SK-N-SH (cell line): Measurements from ENCODE around the gene MEX3A. TPM values are rescaled to one million over a fixed set of nuclear protein-coding genes. Genes with fewer than 3 reads are reported as not detected.
A peak's percentile ranks its signal among the peaks of the same experiment; 100 is the strongest.

ENCODE experiments used
- CTCF ChIA-PET: fragments of 300-600, 350-600 bp; formaldehyde crosslinking; extraction: SDS; loops from one replicate; lab custom pipeline; 2021; lab: Yijun Ruan, JAX
- POLR2A ChIA-PET: fragments of 350-600 bp; sonication (Branson Sonifier 250); formaldehyde crosslinking; extraction: SDS; loops from one replicate; lab custom pipeline; 2020; ENCODE audit warnings: antibody characterized with exemption, inconsistent platforms; lab: Yijun Ruan, JAX
- DNase-seq: peaks from one replicate; pipeline ENCODE4 v3.0.0; 2012
- H2AFZ ChIP-seq: fragments of 200-600 bp; sonication (generic); 2 replicates; pipeline ENCODE4 v1.8.1; 2016; ENCODE audit warnings: antibody characterized with exemption, mild to moderate bottlenecking, low read depth
- H3F3A ChIP-seq: fragments of 200-600 bp; sonication (generic); replicated peaks from 2 replicates; pipeline ENCODE3; 2016; ENCODE audit warnings: antibody characterized with exemption, mild to moderate bottlenecking; ENCODE audit not compliant: insufficient read depth
- H3K27ac ChIP-seq, 2 experiments: fragments of 200-500 bp in 1 of 2; fragments of 200-600 bp in 1 of 2; sonication (Bioruptor generic) in 1 of 2; sonication (generic), shearing (Covaris generic) in 1 of 2; 2 replicates each; pipeline versions ENCODE4 v1.5.1 to v1.6.1; 2014 to 2016; ENCODE audit warnings: low read depth in 2 of 2, inconsistent platforms in 1 of 2, low read length in 1 of 2, mild to moderate bottlenecking in 1 of 2, mixed read lengths in 1 of 2
- H3K27me3 ChIP-seq: fragments of 200-600 bp; sonication (generic), shearing (Covaris generic); 2 replicates; pipeline ENCODE4 v1.6.1; 2016; ENCODE audit warnings: mixed run types; ENCODE audit not compliant: insufficient read depth
- H3K36me3 ChIP-seq, 2 experiments: fragments of 200-500 bp in 1 of 2; fragments of 200-600 bp in 1 of 2; sonication (Bioruptor generic) in 1 of 2; sonication (generic) in 1 of 2; replicated peaks in 1 of 2; 2 replicates each; pipeline versions ENCODE3 to v1.5.1; 2014 to 2016; ENCODE audit warnings: low read length in 1 of 2, mild to moderate bottlenecking in 1 of 2; ENCODE audit not compliant: insufficient read depth in 2 of 2, control insufficient read depth in 1 of 2
- H3K4me1 ChIP-seq, 2 experiments: fragments of 200-500 bp in 1 of 2; fragments of 200-600 bp in 1 of 2; sonication (Bioruptor generic) in 1 of 2; sonication (generic), shearing (Covaris generic) in 1 of 2; 2 replicates each; pipeline versions ENCODE4 v1.5.1 to v1.6.1; 2014 to 2016; ENCODE audit warnings: low read depth in 1 of 2, low read length in 1 of 2, mixed run types in 1 of 2; ENCODE audit not compliant: insufficient read depth in 2 of 2, control insufficient read depth in 1 of 2
- H3K4me2 ChIP-seq: fragments of 200-600 bp; sonication (generic), shearing (Covaris generic); 2 replicates; pipeline ENCODE4 v1.6.1; 2017; ENCODE audit warnings: mixed run types
- H3K4me3 ChIP-seq, 2 experiments: fragments of 200-500 bp in 1 of 2; fragments of 200-600 bp in 1 of 2; sonication (Bioruptor generic) in 1 of 2; sonication (generic), shearing (Covaris generic) in 1 of 2; 2 replicates each; pipeline versions ENCODE4 v1.5.1 to v1.8.1; 2014 to 2016; ENCODE audit warnings: low read depth in 2 of 2, inconsistent platforms in 1 of 2, low read length in 1 of 2, mild to moderate bottlenecking in 1 of 2, mixed read lengths in 1 of 2, moderate library complexity in 1 of 2
- H3K79me2 ChIP-seq: fragments of 200-600 bp; sonication (generic); 2 replicates; pipeline ENCODE4 v1.8.1; 2017; ENCODE audit warnings: mild to moderate bottlenecking; ENCODE audit not compliant: insufficient read depth
- H3K9ac ChIP-seq: fragments of 200-600 bp; sonication (generic); 2 replicates; pipeline ENCODE4 v1.6.1; 2017; ENCODE audit warnings: mixed run types
- H3K9me2 ChIP-seq: fragments of 200-600 bp; sonication (generic); 2 replicates; pipeline ENCODE4 v1.6.1; 2017; ENCODE audit warnings: mixed run types
- H3K9me3 ChIP-seq: fragments of 200-600 bp; sonication (generic); 2 replicates; pipeline ENCODE4 v1.6.1; 2017; ENCODE audit warnings: mixed run types, mild to moderate bottlenecking, moderate library complexity
- H4K20me1 ChIP-seq: fragments of 200-600 bp; sonication (generic); 2 replicates; pipeline ENCODE4 v1.6.1; 2017; ENCODE audit warnings: mild to moderate bottlenecking, mixed run types; ENCODE audit not compliant: insufficient read depth
- ELF1 ChIP-seq: IDR thresholded peaks from 2 replicates; pipeline ENCODE4 v1.4.0; 2012
- FOSL2 ChIP-seq: IDR thresholded peaks from 2 replicates; pipeline ENCODE4 v1.4.0; 2012; ENCODE audit warnings: low read depth, mild to moderate bottlenecking, moderate library complexity, borderline replicate concordance
- FOXJ3 ChIP-seq: sonication (generic); formaldehyde crosslinking; IDR thresholded peaks from 2 replicates; pipeline ENCODE4 v1.5.1; 2020; ENCODE audit warnings: mild to moderate bottlenecking, missing genetic modification reagents
- FOXM1 ChIP-seq: IDR thresholded peaks from 2 replicates; pipeline ENCODE4 v1.4.0; 2012; ENCODE audit warnings: low read depth, mild to moderate bottlenecking
- MXI1 ChIP-seq: IDR thresholded peaks from 2 replicates; pipeline ENCODE4 v1.6.1; 2012; ENCODE audit warnings: mild to moderate bottlenecking, low read depth, low read length, improper control_type of control experiment
- RAD21 ChIP-seq: IDR thresholded peaks from 2 replicates; pipeline ENCODE4 v1.6.1; 2012; ENCODE audit warnings: mild to moderate bottlenecking, low read length
- RCOR1 ChIP-seq: fragments of 150-350 bp; IDR thresholded peaks from 2 replicates; pipeline ENCODE4 v1.6.1; 2017; ENCODE audit warnings: antibody characterized with exemption, low read length
- RXRA ChIP-seq: IDR thresholded peaks from 2 replicates; pipeline ENCODE4 v1.4.0; 2012; ENCODE audit warnings: low read depth, mild to moderate bottlenecking, borderline replicate concordance
- SIN3A ChIP-seq: IDR thresholded peaks from 2 replicates; pipeline ENCODE4 v1.6.1; 2012; ENCODE audit warnings: low read depth, mild to moderate bottlenecking, low read length, moderate library complexity, borderline replicate concordance
- SMC3 ChIP-seq: IDR thresholded peaks from 2 replicates; pipeline ENCODE4 v1.6.1; 2012; ENCODE audit warnings: low read depth, low read length, improper control_type of control experiment
- WGBS: methylation state at CpG from one replicate; pipeline ENCODE4 v1.1.6; 2017; ENCODE audit warnings: low lambda C conversion rate; 5-methylcytosine and 5-hydroxymethylcytosine counted together
- polyA plus RNA-seq, 3 experiments: library from polyadenylated mRNA; depleted of rRNA; stranded (reverse); fragments of >200 nt; gene quantifications; 2 replicates each; pipeline ENCODE4 v1.2.3, GENCODE V29; 2012
- TF ChIP-seq, protein P1 (sequence below): fragments of 150-350 bp; IDR thresholded peaks from 2 replicates; pipeline ENCODE4 v1.6.1; 2017; ENCODE audit warnings: antibody characterized with exemption, low read length, low read depth, borderline replicate concordance
- TF ChIP-seq, protein P2 (sequence below): IDR thresholded peaks from 2 replicates; pipeline ENCODE4; 2012

MEX3A gene
- polyA plus RNA-seq, 1 of the 3 experiments (the other 2 are of a cell fraction): 16.2 TPM

DNA sequence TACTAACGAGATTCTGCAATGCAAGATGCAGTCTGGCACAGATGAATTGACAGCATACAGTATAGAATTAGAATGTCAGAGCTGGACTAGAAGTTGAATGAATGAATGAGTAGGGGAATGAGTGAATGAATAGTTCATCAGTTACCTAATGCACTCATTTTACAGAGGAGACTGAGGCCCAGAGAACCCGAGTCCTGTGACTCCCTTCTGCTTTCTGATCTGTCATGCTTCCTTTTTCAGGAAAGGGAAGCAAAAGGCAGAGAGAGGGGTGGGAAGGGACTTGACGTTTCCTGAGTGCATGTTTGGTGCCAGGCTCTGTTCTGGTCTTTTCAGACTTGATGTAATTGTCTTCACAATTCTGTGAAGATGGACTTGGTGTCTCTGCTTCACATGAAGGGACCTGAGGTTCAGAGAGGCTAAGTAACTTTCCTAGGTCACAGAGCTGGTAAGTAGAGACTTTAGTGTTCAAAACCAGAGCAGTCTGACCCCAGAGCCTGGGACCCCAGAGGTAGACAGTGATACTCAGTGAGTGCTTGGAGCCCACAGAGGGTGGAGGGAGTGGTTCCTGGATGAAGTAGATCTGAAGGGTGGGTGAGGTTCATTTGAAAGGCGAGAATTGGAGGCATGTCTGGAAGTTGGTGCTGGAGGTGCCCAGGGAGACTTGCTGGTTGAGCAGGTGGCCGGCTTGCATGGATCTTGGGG lies 8.0 kb upstream of the MEX3A start:
- H3K27ac ChIP-seq: no peak overlapping the region
- H3F3A ChIP-seq: peaks cover 15% of the 10 kb centered on the region
- peaks cover 0 to 6% of the 10 kb centered on the region in 2 experiments for H3K36me3 ChIP-seq
- ChIA-PET POLR2A (no interaction called here), CTCF (interaction anchor here (0.7 to 29.6 kb wide), 15 partner anchors 9 to 296 kb away, joined by 3 to 1559 read pairs (median 3); partner anchors contain the start of gene LMNA)
- no peaks in the 10 kb centered on the region for H3K9me2 ChIP-seq
- H3K79me2 ChIP-seq: peaks cover 41% of the 10 kb centered on the region
- H3K27me3 ChIP-seq: no peaks in the 10 kb centered on the region
- DNase-seq: no peak
- TF ChIP-seq RXRA (no peak), FOSL2 (no peak), RCOR1 (no peak), FOXJ3 (CRISPR knock-in tag) (no peak), ELF1 (no peak), SIN3A (no peak), MXI1 (no peak), SMC3 (no peak)
- TF ChIP-seq, protein P1, sequence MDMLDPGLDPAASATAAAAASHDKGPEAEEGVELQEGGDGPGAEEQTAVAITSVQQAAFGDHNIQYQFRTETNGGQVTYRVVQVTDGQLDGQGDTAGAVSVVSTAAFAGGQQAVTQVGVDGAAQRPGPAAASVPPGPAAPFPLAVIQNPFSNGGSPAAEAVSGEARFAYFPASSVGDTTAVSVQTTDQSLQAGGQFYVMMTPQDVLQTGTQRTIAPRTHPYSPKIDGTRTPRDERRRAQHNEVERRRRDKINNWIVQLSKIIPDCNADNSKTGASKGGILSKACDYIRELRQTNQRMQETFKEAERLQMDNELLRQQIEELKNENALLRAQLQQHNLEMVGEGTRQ: no peak
- H2AFZ ChIP-seq: no peak overlapping the region
- H3K9ac ChIP-seq: no peak overlapping the region
- no peak overlapping the region; the same call in 1 of the 2 replicates for H3K4me2 ChIP-seq
- no peaks in the 10 kb centered on the region for H3K9me3 ChIP-seq
- 34% methylated on average over 5 of the region's 5 CpGs for WGBS
- H3K4me3 ChIP-seq: peak overlapping the region in 1 of 2 experiments; percentile 27; a peak in 1 of 4 replicates
- peaks cover 0 to 4% of the 10 kb centered on the region in 2 experiments; a peak in 2 of 4 replicates for H3K4me1 ChIP-seq
- H4K20me1 ChIP-seq: peaks cover 6% of the 10 kb centered on the region; the same call in 1 of the 2 replicates

DNA sequence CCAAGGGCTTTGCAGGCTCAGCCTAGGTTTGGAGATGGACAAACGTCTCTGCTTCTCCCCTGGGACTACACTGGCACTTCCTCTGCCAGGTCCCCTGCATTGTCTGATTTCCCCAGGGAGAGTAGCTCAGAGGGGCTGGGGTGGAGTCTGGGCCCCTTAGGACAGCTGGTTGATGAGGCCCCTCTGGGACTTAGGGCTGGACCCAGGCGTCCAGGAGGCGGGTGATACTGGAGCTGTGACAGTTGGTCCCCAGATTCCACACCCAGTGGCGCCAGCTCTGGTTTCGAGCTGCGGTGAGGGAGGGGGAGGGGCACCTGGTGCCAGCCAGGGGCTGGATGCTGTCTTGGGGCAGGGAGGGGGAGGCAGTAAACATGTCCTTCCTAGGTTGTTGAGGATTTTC lies 7.4 kb upstream of the MEX3A start:
- ChIA-PET POLR2A (no interaction called here), CTCF (interaction anchor here (0.7 to 29.6 kb wide), 11 partner anchors 10 to 162 kb away, joined by 3 to 1559 read pairs (median 4); partner anchors contain the start of gene LMNA)
- no peak for TF ChIP-seq RAD21
- TF ChIP-seq, protein P2, sequence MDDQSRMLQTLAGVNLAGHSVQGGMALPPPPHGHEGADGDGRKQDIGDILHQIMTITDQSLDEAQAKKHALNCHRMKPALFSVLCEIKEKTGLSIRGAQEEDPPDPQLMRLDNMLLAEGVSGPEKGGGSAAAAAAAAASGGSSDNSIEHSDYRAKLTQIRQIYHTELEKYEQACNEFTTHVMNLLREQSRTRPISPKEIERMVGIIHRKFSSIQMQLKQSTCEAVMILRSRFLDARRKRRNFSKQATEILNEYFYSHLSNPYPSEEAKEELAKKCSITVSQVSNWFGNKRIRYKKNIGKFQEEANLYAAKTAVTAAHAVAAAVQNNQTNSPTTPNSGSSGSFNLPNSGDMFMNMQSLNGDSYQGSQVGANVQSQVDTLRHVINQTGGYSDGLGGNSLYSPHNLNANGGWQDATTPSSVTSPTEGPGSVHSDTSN: no peak
- TF ChIP-seq FOXM1: no peak
- H3K4me2 ChIP-seq: no peak overlapping the region
- no peaks in the 10 kb centered on the region for H3K9me2 ChIP-seq
- WGBS: 75% methylated on average over 4 of the region's 6 CpGs
- no peaks in the 10 kb centered on the region for H3K9me3 ChIP-seq
- H3K36me3 ChIP-seq: peaks cover 0 to 6% of the 10 kb centered on the region in 2 experiments
- H3K4me3 ChIP-seq: no peak overlapping the region
- H4K20me1 ChIP-seq: peaks cover 6% of the 10 kb centered on the region; the same call in 1 of the 2 replicates
- peaks cover 4% of the 10 kb centered on the region in 2 experiments; a peak in 2 of 4 replicates for H3K4me1 ChIP-seq
- peaks cover 15% of the 10 kb centered on the region for H3F3A ChIP-seq
- DNase-seq: no peak
- H2AFZ ChIP-seq: no peak overlapping the region
- H3K9ac ChIP-seq: no peak overlapping the region
- no peak overlapping the region for H3K27ac ChIP-seq
- H3K27me3 ChIP-seq: no peaks in the 10 kb centered on the region
- peaks cover 47% of the 10 kb centered on the region for H3K79me2 ChIP-seq
